Gastroesophageal sphincter (tissue), 3 donors: Measurements from ENCODE around the gene TMEM131L.

Experiments used
- CTCF ChIP-seq, 4 experiments: fragments of 200-600 bp in 2 of 4; fragments of 450-650 bp in 2 of 4; sonication (generic) in 1 of 4; IDR thresholded peaks; one replicate each; pipeline ENCODE4 v1.5.1; 2017 to 2019; ENCODE audit warnings: antibody characterized with exemption in 4 of 4, mild to moderate bottlenecking in 2 of 4, moderate library complexity in 2 of 4
- EP300 ChIP-seq: sonication (generic); formaldehyde crosslinking; IDR thresholded peaks from one replicate; pipeline ENCODE4 v1.6.1; 2017; ENCODE audit warnings: antibody characterized with exemption, mild to moderate bottlenecking
- POLR2A ChIP-seq, 2 donors: fragments of 450-650 bp; IDR thresholded peaks; one replicate each; pipeline ENCODE4 v1.6.1; 2017; ENCODE audit warnings: antibody characterized with exemption in 2 of 2, mild to moderate bottlenecking in 2 of 2, moderate library complexity in 1 of 2
- POLR2AphosphoS5 ChIP-seq: sonication (generic); formaldehyde crosslinking; IDR thresholded peaks from one replicate; pipeline ENCODE4 v1.6.1; 2017; ENCODE audit warnings: antibody characterized with exemption

- TF ChIP-seq CTCF (IDR thresholded peaks at IDR 0.05) = no peak
- no peak for TF ChIP-seq POLR2A (IDR thresholded peaks at IDR 0.05)
- no peak for TF ChIP-seq EP300
- TF ChIP-seq POLR2AphosphoS5 = no peak
Observed at GRCh38 chr4:153573221-153573620, 107.1 kb downstream of the TMEM131L start.
